GM12878 (cell line): ENCODE measurements around the gene CMBL. TPM values are rescaled to one million over a fixed set of nuclear protein-coding genes. Genes with fewer than 3 reads are reported as not detected.

Experiments
- CBX3 ChIP-seq: fragments of 200-600 bp; sonication (generic); IDR thresholded peaks from 2 replicates; pipeline ENCODE4 v1.6.1; 2016; ENCODE audit warnings: low read depth, borderline replicate concordance
- CHD1 ChIP-seq: IDR thresholded peaks from 2 replicates; pipeline ENCODE4 v1.6.1; 2012; ENCODE audit warnings: low read depth, low read length, improper control_type of control experiment
- E2F4 ChIP-seq: IDR thresholded peaks from 2 replicates; pipeline ENCODE4 v1.6.1; 2012; ENCODE audit warnings: low read depth, low read length, improper control_type of control experiment
- ELK1 ChIP-seq: IDR thresholded peaks from 2 replicates; pipeline ENCODE4 v1.6.1; 2012; ENCODE audit warnings: low read depth, low read length, improper control_type of control experiment
- MYC ChIP-seq: IDR thresholded peaks from 2 replicates; pipeline ENCODE4 v1.6.1; 2011; ENCODE audit warnings: mild to moderate bottlenecking, low read length, moderate library complexity, inconsistent platforms; ENCODE audit not compliant: insufficient read depth, insufficient replicate concordance, insufficient read length, severe bottlenecking
- NFIC ChIP-seq: IDR thresholded peaks from 2 replicates; pipeline ENCODE4 v1.6.1; 2012; ENCODE audit warnings: low read depth, mild to moderate bottlenecking, inconsistent platforms, low read length, moderate library complexity
- RELA ChIP-seq: fragments of 450-650 bp; IDR thresholded peaks from 2 replicates; pipeline ENCODE4 v1.8.0; 2014; ENCODE audit warnings: borderline replicate concordance; ENCODE audit not compliant: partially characterized antibody
- SIN3A ChIP-seq: IDR thresholded peaks from 2 replicates; pipeline ENCODE4 v1.6.1; 2012; ENCODE audit warnings: low read depth, low read length, improper control_type of control experiment
- SREBF2 ChIP-seq: IDR thresholded peaks from 2 replicates; pipeline ENCODE4 v1.6.1; 2012; ENCODE audit warnings: mild to moderate bottlenecking, low read length
- ZBED1 ChIP-seq: IDR thresholded peaks from 2 replicates; pipeline ENCODE4 v1.6.1; 2016; ENCODE audit warnings: borderline replicate concordance
- ZNF622 ChIP-seq: fragments of 450-650 bp; IDR thresholded peaks from 2 replicates; pipeline ENCODE4 v1.6.1; 2017; ENCODE audit warnings: mild to moderate bottlenecking, inconsistent platforms
- polyA plus RNA-seq, 11 experiments: library from polyadenylated mRNA; depleted of rRNA in 4 of 11; unstranded in 6 of 11; stranded (reverse) in 5 of 11; fragments of >200 nt; fragmentation: Nextera tagmentation in 4 of 11; fragmentation: Illumina TruSeq in 1 of 11; extraction: Ambion mirVana in 4 of 11; extraction: Trizol in 1 of 11; gene quantifications; 1 replicate in 1 of 11; 2 replicates in 10 of 11; pipeline versions ENCODE4 v1.2.1 to v1.2.3, GENCODE V29; 2011 to 2016; ENCODE audit warnings: inconsistent platforms in 2 of 11, missing spikeins in 2 of 11, low read depth in 1 of 11
- total RNA-seq, 4 experiments: library from RNA; depleted of rRNA in 3 of 4; stranded (reverse); fragments of >200 nt in 3 of 4; fragmentation: Illumina TruSeq in 1 of 4; extraction: Trizol in 1 of 4; gene quantifications; 2 replicates each; pipeline versions ENCODE4 v1.2.1 to v1.2.3, GENCODE V29; 2013 to 2021
- TF ChIP-seq, protein P1 (sequence below): IDR thresholded peaks from 2 replicates; pipeline ENCODE4 v1.6.1; 2011; ENCODE audit warnings: mild to moderate bottlenecking, low read depth, low read length, moderate library complexity; ENCODE audit not compliant: insufficient replicate concordance

CMBL gene
- total and polyA plus RNA-seq, 10 of the 15 experiments (the other 5 are each of a cell fraction or from before 2014, with no cell fraction given) = 1.8 to 15.6 (median 7.5) TPM

- no peak for TF ChIP-seq E2F4
- TF ChIP-seq ELK1 = no peak
- no peak for TF ChIP-seq SREBF2
- TF ChIP-seq ZBED1 = no peak
- no peak for TF ChIP-seq CBX3
- TF ChIP-seq ZNF622 = no peak
- no peak for TF ChIP-seq MYC
- no peak for TF ChIP-seq SIN3A
- TF ChIP-seq, protein P1, sequence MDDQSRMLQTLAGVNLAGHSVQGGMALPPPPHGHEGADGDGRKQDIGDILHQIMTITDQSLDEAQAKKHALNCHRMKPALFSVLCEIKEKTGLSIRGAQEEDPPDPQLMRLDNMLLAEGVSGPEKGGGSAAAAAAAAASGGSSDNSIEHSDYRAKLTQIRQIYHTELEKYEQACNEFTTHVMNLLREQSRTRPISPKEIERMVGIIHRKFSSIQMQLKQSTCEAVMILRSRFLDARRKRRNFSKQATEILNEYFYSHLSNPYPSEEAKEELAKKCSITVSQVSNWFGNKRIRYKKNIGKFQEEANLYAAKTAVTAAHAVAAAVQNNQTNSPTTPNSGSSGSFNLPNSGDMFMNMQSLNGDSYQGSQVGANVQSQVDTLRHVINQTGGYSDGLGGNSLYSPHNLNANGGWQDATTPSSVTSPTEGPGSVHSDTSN = no peak
- no peak for TF ChIP-seq CHD1
- TF ChIP-seq NFIC = no peak
- no peak for TF ChIP-seq RELA
These were observed 72.4 kb downstream of the CMBL start (continued) for GRCh38 chr5:10235350-10235749.
